GM12878 (cell line): Measurements from ENCODE around the gene GFOD2. TPM values are rescaled to one million over a fixed set of nuclear protein-coding genes. Genes with fewer than 3 reads are reported as not detected.

Experiments
- ATAC-seq: fragments of 200-7000 bp; cut with Tn5 transposase; 3 replicates; pipeline ENCODE4 v1.9.1; 2020; ENCODE audit warnings: mild to moderate bottlenecking, moderate library complexity
- BruUV-seq: library from RNA; stranded (reverse); fragments of 400-500 nt; replicated peaks from 2 replicates; lab custom pipeline; 2021; lab: Mats Ljungman, UMichigan
- CTCF ChIA-PET: fragments of 300-600 bp; sonication (Branson Sonifier 250); formaldehyde crosslinking; extraction: SDS; loops from one replicate; lab custom pipeline; 2021; ENCODE audit warnings: inconsistent platforms; lab: Yijun Ruan, JAX
- POLR2A ChIA-PET: fragments of 350-600 bp; formaldehyde crosslinking; extraction: SDS; loops from one replicate; lab custom pipeline; 2021; ENCODE audit warnings: inconsistent platforms; lab: Charles Lee
- RAD21 ChIA-PET: fragments of 300-600 bp; sonication (Branson Sonifier 250); formaldehyde crosslinking; loops from one replicate; lab custom pipeline; 2023; ENCODE audit warnings: antibody characterized with exemption; ENCODE audit not compliant: unreplicated experiment; lab: Charles Lee
- SMC1A ChIA-PET: fragments of 300-600 bp; sonication (Branson Sonifier 250); formaldehyde crosslinking; loops from one replicate; lab custom pipeline; 2023; ENCODE audit not compliant: unreplicated experiment, uncharacterized antibody; lab: Charles Lee
- DNase-seq: peaks from one replicate; pipeline ENCODE4 v3.0.0-alpha.2; 2011; ENCODE audit warnings: low read depth, low spot score
- FAIRE-seq: peaks from 3 replicates; lab custom pipeline; 2011; peaks lifted over from hg19 to GRCh38; lab: Jason Lieb, UNC
- H2AFZ ChIP-seq: 2 replicates; pipeline ENCODE4 v1.6.0; 2011; ENCODE audit warnings: low read depth, low read length, control low read depth; ENCODE audit not compliant: control insufficient read depth
- H3K27ac ChIP-seq: 2 replicates; pipeline ENCODE4 v1.5.1; 2011; ENCODE audit warnings: control low read depth; ENCODE audit not compliant: control insufficient read depth, insufficient read depth
- H3K27me3 ChIP-seq, 2 experiments: replicated peaks in 1 of 2; 2 replicates each; pipeline versions ENCODE4 v1.6.0 to v1.6.1; 2011; ENCODE audit warnings: low read length in 1 of 2; ENCODE audit not compliant: control insufficient read depth in 2 of 2, insufficient read depth in 2 of 2
- H3K36me3 ChIP-seq, 2 experiments: 2 replicates each; pipeline ENCODE4 v1.5.1; 2011; ENCODE audit warnings: low read length in 1 of 2; ENCODE audit not compliant: control insufficient read depth in 2 of 2, insufficient read depth in 2 of 2
- H3K4me1 ChIP-seq: 2 replicates; pipeline ENCODE4 v1.6.1; 2011; ENCODE audit warnings: mild to moderate bottlenecking, low read length, moderate library complexity, mixed read lengths; ENCODE audit not compliant: control insufficient read depth, insufficient read depth
- H3K4me2 ChIP-seq: 2 replicates; pipeline ENCODE4 v1.6.0; 2011; ENCODE audit warnings: control low read depth; ENCODE audit not compliant: control insufficient read depth, insufficient read depth
- H3K4me3 ChIP-seq: fragments of 200-600 bp; sonication (generic); 2 replicates; pipeline ENCODE4 v1.5.1; 2016
- H3K79me2 ChIP-seq: 2 replicates; pipeline ENCODE4 v1.6.0; 2011; ENCODE audit warnings: low read length; ENCODE audit not compliant: control insufficient read depth, insufficient read depth
- H3K9ac ChIP-seq: 2 replicates; pipeline ENCODE4 v1.8.0; 2011; ENCODE audit warnings: low read length, control low read depth, mixed read lengths; ENCODE audit not compliant: control insufficient read depth, insufficient read depth
- H3K9me3 ChIP-seq: replicated peaks from 3 replicates; pipeline ENCODE4 v1.5.1; 2011; ENCODE audit warnings: mild to moderate bottlenecking, low read length; ENCODE audit not compliant: control insufficient read depth, insufficient read depth
- H4K20me1 ChIP-seq: 2 replicates; pipeline ENCODE4 v1.6.0; 2011; ENCODE audit not compliant: control insufficient read depth, insufficient read depth
- BRCA1 ChIP-seq: IDR thresholded peaks from 2 replicates; pipeline ENCODE4 v1.6.1; 2011; ENCODE audit warnings: low read depth, low read length, improper control_type of control experiment
- DPF2 ChIP-seq: fragments of 450-650 bp; IDR thresholded peaks from 2 replicates; pipeline ENCODE4 v1.6.1; 2017; ENCODE audit warnings: mild to moderate bottlenecking
- EED ChIP-seq: sonication (generic); IDR thresholded peaks from 2 replicates; pipeline ENCODE4 v1.6.1; 2016; ENCODE audit warnings: antibody characterized with exemption, low read depth
- GABPA ChIP-seq: IDR thresholded peaks from 2 replicates; pipeline ENCODE4 v1.6.1; 2014; ENCODE audit warnings: antibody characterized with exemption, low read depth, mild to moderate bottlenecking, inconsistent platforms
- KAT2A ChIP-seq: conservative IDR thresholded peaks from 2 replicates; pipeline ENCODE4 v1.6.1; 2011; ENCODE audit warnings: low read depth, low read length; ENCODE audit not compliant: control insufficient read depth
- PML ChIP-seq: IDR thresholded peaks from 2 replicates; pipeline ENCODE4 v1.6.1; 2012; ENCODE audit warnings: low read length, inconsistent platforms
- RFX5 ChIP-seq: IDR thresholded peaks from 2 replicates; pipeline ENCODE4 v1.6.1; 2011; ENCODE audit warnings: low read depth, low read length, improper control_type of control experiment
- SIX5 ChIP-seq: IDR thresholded peaks from 2 replicates; pipeline ENCODE4 v1.6.1; 2011; ENCODE audit warnings: mild to moderate bottlenecking, low read depth, low read length, moderate library complexity; ENCODE audit not compliant: severe bottlenecking
- YY1 ChIP-seq: IDR thresholded peaks from 2 replicates; pipeline ENCODE4 v1.6.1; 2011; ENCODE audit warnings: low read depth, mild to moderate bottlenecking, low read length
- ZSCAN29 ChIP-seq: fragments of 450-650 bp; IDR thresholded peaks from 2 replicates; pipeline ENCODE4 v1.6.1; 2017; ENCODE audit warnings: mild to moderate bottlenecking, moderate library complexity
- WGBS: methylation state at CpG from one replicate; pipeline ENCODE4 v1.1.6; 2016; ENCODE audit warnings: low lambda C conversion rate; ENCODE audit not compliant: insufficient replicate concordance, insufficient coverage; ENCODE audit errors: missing lambda C conversion rate; 5-methylcytosine and 5-hydroxymethylcytosine counted together
- in situ Hi-C: fragments of 300-500 bp; cut with MboI; formaldehyde crosslinking; loops from 9 replicates; pipeline ENCODE4 v1.14.3; 2018; ENCODE audit warnings: mixed read lengths
- intact Hi-C: fragments of 100-400 bp; cut with micrococcal nuclease; formaldehyde crosslinking; loops from one replicate; pipeline ENCODE4 v1.14.2; 2022; ENCODE audit not compliant: unreplicated experiment
- polyA plus RNA-seq, 11 experiments: library from polyadenylated mRNA; depleted of rRNA in 4 of 11; unstranded in 6 of 11; stranded (reverse) in 5 of 11; fragments of >200 nt; fragmentation: Nextera tagmentation in 4 of 11; fragmentation: Illumina TruSeq in 1 of 11; extraction: Ambion mirVana in 4 of 11; extraction: Trizol in 1 of 11; gene quantifications; 1 replicate in 1 of 11; 2 replicates in 10 of 11; pipeline versions ENCODE4 v1.2.1 to v1.2.3, GENCODE V29; 2011 to 2016; ENCODE audit warnings: inconsistent platforms in 2 of 11, missing spikeins in 2 of 11, low read depth in 1 of 11
- total RNA-seq, 4 experiments: library from RNA; depleted of rRNA in 3 of 4; stranded (reverse); fragments of >200 nt in 3 of 4; fragmentation: Illumina TruSeq in 1 of 4; extraction: Trizol in 1 of 4; gene quantifications; 2 replicates each; pipeline versions ENCODE4 v1.2.1 to v1.2.3, GENCODE V29; 2013 to 2021
- TF ChIP-seq, protein P1 (sequence below): fragments of 450-650 bp; IDR thresholded peaks from 2 replicates; pipeline ENCODE4 v1.6.1; 2017; ENCODE audit warnings: low read depth, mild to moderate bottlenecking, moderate library complexity
- TF ChIP-seq, protein P2 (sequence below): fragments of 450-650 bp; IDR thresholded peaks from 2 replicates; pipeline ENCODE4 v1.6.1; 2017; ENCODE audit warnings: mild to moderate bottlenecking, moderate library complexity
- TF ChIP-seq, protein P3 (sequence below): fragments of 150-350 bp; IDR thresholded peaks from 2 replicates; pipeline ENCODE4 v1.6.1; 2016; ENCODE audit warnings: low read depth, low read length

The GFOD2 gene
- total and polyA plus RNA-seq, 10 of the 15 experiments (the other 5 are each of a cell fraction or from before 2014, with no cell fraction given) = 2.0 to 15.9 (median 12.0) TPM

DNA sequence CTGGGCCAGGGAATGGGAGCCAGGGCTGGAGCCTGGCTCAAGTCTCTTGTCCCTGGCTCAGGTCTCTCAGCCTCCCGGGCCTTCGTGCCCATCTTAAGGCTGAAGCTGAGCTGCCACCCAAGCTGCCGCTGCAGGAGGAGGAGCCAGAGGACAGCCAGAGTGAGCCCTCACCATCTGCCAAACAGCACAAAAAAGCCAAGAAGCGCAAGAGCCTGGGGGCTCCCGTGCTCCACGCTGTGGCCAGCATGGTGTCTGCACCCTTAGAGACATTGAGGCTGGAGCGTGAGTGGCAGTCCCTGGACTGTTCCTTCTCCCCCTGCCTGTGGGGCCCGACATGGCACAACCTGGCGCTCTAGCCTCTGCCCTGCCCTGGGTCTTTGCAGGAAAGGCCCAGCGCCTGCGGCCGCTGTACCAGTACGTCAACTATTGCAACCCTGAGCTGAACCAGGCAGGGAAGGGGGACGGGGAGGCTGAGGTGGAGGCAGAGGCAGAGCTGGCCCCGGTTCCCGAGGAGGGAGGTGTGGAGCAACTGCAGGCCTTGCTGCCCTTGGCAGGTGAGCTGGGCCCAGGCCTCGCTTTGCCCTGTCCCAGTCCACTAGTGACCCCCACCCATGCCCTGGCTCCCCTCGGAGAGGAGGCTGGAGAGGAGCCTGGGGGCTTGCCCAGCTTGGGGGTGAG is 51.2 kb downstream of the GFOD2 start:
- no peaks in the 10 kb centered on the region for H4K20me1 ChIP-seq
- SMC1A ChIA-PET = interaction anchor here (0.6 to 3.0 kb wide), 10 partner anchors 9 to 186 kb away, joined by 3 to 20 read pairs (median 4); partner anchors contain the start of genes ATP6V0D1 and RIPOR1
- POLR2A ChIA-PET = interaction anchor here (0.5 to 2.1 kb wide), 9 partner anchors 8 to 192 kb away, joined by 3 to 7 read pairs (median 4); partner anchors contain the start of gene ACD
- 22% methylated on average over 18 of the region's 18 CpGs for WGBS
- peak overlapping the region; percentile 95 for H3K4me2 ChIP-seq
- RAD21 ChIA-PET = interaction anchor here (0.7 to 3.1 kb wide), 12 partner anchors 23 to 268 kb away, joined by 3 to 27 read pairs (median 5); partner anchors contain the start of genes ATP6V0D1, CARMIL2 and GFOD2
- no peaks in the 10 kb centered on the region for H3K27me3 ChIP-seq
- in situ Hi-C loops (no loop called here), intact Hi-C loops (loop anchor here (1.0 to 5.0 kb wide), 3 partner anchors 121 to 176 kb away; no protein-coding TSS in a partner anchor)
- H3K27ac ChIP-seq = no peak overlapping the region
- H3K79me2 ChIP-seq = no peaks in the 10 kb centered on the region
- peaks cover 34% of the 10 kb centered on the region for H3K4me1 ChIP-seq
- H2AFZ ChIP-seq = peak overlapping the region; percentile 76
- no peaks in the 10 kb centered on the region for H3K36me3 ChIP-seq
- peak; percentile 88 for ATAC-seq
- FAIRE-seq = peak; percentile 98
- BruUV-seq = no TSS peak
- no peak overlapping the region for H3K4me3 ChIP-seq
- DNase-seq = peak; percentile 70
- H3K9ac ChIP-seq = peak overlapping the region; percentile 61; the same call in 1 of the 2 replicates
- no peaks in the 10 kb centered on the region for H3K9me3 ChIP-seq
- CTCF ChIA-PET = interaction anchor here (0.6 to 11.9 kb wide), 33 partner anchors 8 to 373 kb away, joined by 3 to 196 read pairs (median 3); partner anchors contain the start of genes ACD, ATP6V0D1, CARMIL2 and RANBP10
- TF ChIP-seq, protein P1, sequence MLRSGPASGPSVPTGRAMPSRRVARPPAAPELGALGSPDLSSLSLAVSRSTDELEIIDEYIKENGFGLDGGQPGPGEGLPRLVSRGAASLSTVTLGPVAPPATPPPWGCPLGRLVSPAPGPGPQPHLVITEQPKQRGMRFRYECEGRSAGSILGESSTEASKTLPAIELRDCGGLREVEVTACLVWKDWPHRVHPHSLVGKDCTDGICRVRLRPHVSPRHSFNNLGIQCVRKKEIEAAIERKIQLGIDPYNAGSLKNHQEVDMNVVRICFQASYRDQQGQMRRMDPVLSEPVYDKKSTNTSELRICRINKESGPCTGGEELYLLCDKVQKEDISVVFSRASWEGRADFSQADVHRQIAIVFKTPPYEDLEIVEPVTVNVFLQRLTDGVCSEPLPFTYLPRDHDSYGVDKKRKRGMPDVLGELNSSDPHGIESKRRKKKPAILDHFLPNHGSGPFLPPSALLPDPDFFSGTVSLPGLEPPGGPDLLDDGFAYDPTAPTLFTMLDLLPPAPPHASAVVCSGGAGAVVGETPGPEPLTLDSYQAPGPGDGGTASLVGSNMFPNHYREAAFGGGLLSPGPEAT = no peak
- TF ChIP-seq EED (0 out of 2 replicates have a peak, but pooled peaks have one; percentile 21), KAT2A (no peak), PML (no peak), GABPA (no peak), YY1 (peak; percentile 74), RFX5 (peak; percentile 13; the same call in 1 of the 2 replicates), DPF2 (no peak), SIX5 (no peak), ZSCAN29 (no peak), BRCA1 (no peak)
- TF ChIP-seq, protein P2, sequence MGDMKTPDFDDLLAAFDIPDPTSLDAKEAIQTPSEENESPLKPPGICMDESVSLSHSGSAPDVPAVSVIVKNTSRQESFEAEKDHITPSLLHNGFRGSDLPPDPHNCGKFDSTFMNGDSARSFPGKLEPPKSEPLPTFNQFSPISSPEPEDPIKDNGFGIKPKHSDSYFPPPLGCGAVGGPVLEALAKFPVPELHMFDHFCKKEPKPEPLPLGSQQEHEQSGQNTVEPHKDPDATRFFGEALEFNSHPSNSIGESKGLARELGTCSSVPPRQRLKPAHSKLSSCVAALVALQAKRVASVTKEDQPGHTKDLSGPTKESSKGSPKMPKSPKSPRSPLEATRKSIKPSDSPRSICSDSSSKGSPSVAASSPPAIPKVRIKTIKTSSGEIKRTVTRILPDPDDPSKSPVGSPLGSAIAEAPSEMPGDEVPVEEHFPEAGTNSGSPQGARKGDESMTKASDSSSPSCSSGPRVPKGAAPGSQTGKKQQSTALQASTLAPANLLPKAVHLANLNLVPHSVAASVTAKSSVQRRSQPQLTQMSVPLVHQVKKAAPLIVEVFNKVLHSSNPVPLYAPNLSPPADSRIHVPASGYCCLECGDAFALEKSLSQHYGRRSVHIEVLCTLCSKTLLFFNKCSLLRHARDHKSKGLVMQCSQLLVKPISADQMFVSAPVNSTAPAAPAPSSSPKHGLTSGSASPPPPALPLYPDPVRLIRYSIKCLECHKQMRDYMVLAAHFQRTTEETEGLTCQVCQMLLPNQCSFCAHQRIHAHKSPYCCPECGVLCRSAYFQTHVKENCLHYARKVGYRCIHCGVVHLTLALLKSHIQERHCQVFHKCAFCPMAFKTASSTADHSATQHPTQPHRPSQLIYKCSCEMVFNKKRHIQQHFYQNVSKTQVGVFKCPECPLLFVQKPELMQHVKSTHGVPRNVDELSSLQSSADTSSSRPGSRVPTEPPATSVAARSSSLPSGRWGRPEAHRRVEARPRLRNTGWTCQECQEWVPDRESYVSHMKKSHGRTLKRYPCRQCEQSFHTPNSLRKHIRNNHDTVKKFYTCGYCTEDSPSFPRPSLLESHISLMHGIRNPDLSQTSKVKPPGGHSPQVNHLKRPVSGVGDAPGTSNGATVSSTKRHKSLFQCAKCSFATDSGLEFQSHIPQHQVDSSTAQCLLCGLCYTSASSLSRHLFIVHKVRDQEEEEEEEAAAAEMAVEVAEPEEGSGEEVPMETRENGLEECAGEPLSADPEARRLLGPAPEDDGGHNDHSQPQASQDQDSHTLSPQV = no peak
- TF ChIP-seq, protein P3, sequence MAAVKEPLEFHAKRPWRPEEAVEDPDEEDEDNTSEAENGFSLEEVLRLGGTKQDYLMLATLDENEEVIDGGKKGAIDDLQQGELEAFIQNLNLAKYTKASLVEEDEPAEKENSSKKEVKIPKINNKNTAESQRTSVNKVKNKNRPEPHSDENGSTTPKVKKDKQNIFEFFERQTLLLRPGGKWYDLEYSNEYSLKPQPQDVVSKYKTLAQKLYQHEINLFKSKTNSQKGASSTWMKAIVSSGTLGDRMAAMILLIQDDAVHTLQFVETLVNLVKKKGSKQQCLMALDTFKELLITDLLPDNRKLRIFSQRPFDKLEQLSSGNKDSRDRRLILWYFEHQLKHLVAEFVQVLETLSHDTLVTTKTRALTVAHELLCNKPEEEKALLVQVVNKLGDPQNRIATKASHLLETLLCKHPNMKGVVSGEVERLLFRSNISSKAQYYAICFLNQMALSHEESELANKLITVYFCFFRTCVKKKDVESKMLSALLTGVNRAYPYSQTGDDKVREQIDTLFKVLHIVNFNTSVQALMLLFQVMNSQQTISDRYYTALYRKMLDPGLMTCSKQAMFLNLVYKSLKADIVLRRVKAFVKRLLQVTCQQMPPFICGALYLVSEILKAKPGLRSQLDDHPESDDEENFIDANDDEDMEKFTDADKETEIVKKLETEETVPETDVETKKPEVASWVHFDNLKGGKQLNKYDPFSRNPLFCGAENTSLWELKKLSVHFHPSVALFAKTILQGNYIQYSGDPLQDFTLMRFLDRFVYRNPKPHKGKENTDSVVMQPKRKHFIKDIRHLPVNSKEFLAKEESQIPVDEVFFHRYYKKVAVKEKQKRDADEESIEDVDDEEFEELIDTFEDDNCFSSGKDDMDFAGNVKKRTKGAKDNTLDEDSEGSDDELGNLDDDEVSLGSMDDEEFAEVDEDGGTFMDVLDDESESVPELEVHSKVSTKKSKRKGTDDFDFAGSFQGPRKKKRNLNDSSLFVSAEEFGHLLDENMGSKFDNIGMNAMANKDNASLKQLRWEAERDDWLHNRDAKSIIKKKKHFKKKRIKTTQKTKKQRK = no peak
